ENCODE results near the gene JMJD4.
"Not testable (repeated sequence)": the region's sequence is repeated elsewhere in the genome, so short reads cannot be mapped to it uniquely, and the experiment has no call there.

Gene JMJD4

GRCh38 chr1:227701631-227702030 is 33.5 kb downstream of the JMJD4 start:
- in situ Hi-C loops (cut with MboI; ENCODE audit: low sequenced_read_pairs): not testable (repeated sequence)

- in situ Hi-C loops (cut with MboI; ENCODE audit: low sequenced_read_pairs): no loop called here
Measured at GRCh38 chr1:227697321-227697864, 37.7 kb downstream of the JMJD4 start.

- in situ Hi-C loops (cut with MboI; ENCODE audit: low sequenced_read_pairs): no loop called here
Measured at GRCh38 chr1:227685807-227686206, 49.3 kb downstream of the JMJD4 start.
